ENCODE data around the gene HSPB6.

DNA sequence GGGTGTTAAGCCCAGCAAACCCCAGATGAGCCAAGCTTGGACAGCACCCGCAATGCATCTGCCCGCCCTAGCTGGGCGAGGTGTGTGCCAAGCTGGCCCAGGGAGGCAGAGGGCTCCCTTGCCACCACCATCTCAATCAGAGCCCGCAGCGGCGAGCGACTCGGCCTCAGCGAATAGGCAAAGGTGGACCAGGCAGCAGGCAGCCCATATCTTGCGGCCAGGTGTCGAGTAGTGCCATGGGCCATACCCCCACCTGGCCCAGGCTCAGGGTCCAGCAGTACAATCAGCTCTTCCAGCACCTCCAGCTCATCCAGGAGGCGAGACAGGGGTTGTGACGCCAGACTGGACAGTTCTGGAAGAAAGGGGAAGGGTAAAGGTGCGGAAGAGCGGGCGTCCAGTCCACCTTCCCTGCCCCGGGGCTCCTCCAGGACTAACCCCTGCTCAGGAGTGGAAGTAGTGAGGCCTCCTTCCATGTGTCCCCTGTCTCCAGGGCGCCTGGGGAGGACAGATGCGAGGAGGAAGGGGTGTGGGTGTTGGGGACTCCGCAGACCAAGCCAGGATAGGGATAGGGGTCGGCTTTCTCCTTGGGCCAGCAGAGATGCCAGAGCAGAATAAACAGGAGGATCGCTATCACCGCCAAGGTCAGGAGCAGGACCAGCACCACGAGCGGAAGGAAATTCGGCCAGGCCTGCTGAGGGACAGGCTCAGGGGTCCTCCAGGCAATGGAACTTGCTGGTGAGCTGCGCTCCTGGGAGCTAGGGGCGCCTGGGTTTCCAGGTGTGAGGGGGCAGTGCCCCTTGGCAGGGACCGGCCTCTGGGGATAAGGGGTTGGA lies 17.3 kb downstream of the HSPB6 start:
- TF ChIP-seq, protein P1, sequence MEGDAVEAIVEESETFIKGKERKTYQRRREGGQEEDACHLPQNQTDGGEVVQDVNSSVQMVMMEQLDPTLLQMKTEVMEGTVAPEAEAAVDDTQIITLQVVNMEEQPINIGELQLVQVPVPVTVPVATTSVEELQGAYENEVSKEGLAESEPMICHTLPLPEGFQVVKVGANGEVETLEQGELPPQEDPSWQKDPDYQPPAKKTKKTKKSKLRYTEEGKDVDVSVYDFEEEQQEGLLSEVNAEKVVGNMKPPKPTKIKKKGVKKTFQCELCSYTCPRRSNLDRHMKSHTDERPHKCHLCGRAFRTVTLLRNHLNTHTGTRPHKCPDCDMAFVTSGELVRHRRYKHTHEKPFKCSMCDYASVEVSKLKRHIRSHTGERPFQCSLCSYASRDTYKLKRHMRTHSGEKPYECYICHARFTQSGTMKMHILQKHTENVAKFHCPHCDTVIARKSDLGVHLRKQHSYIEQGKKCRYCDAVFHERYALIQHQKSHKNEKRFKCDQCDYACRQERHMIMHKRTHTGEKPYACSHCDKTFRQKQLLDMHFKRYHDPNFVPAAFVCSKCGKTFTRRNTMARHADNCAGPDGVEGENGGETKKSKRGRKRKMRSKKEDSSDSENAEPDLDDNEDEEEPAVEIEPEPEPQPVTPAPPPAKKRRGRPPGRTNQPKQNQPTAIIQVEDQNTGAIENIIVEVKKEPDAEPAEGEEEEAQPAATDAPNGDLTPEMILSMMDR (IDR thresholded peaks at IDR 0.05; ENCODE audit: borderline replicate concordance, extremely low read depth, low read length, poor library complexity, severe bottlenecking): no peak
- no peak for TF ChIP-seq EZH2 (IDR thresholded peaks at IDR 0.05; ENCODE audit: borderline replicate concordance, low read depth, low read length, severe bottlenecking)

Data from DND-41 (cell line).